Fibroblast of the aortic adventitia (primary cell): ENCODE measurements around the gene POU2F3. TPM values are rescaled to one million over a fixed set of nuclear protein-coding genes. Genes with fewer than 3 reads are reported as not detected.
A peak's percentile ranks its signal among the peaks of the same experiment; 100 is the strongest.

Experiments
- DNase-seq: peaks from one replicate; pipeline ENCODE4 v3.0.0-alpha.2; 2010; ENCODE audit warnings: low read depth
- H3K4me3 ChIP-seq: 2 replicates; pipeline ENCODE4 v1.5.1; 2011; ENCODE audit warnings: low read depth, mild to moderate bottlenecking, control low read depth, low read length, moderate library complexity
- CTCF ChIP-seq: IDR thresholded peaks from 2 replicates; pipeline ENCODE4 v1.5.1; 2011; ENCODE audit warnings: mild to moderate bottlenecking, low read length, control low read depth, inconsistent platforms; ENCODE audit not compliant: insufficient read depth
- total RNA-seq: library from RNA; depleted of rRNA; stranded (reverse); fragments of >200 nt; gene quantifications from 2 replicates; pipeline ENCODE4 v1.2.3, GENCODE V29; 2012; ENCODE audit warnings: low replicate concordance

POU2F3 gene
- total RNA-seq, 1 donor = 0.36 TPM

- no peak overlapping the region for H3K4me3 ChIP-seq
- no peak for DNase-seq
- TF ChIP-seq CTCF = no peak
Measured at GRCh38 chr11:120201653-120202052, 38.3 kb upstream of the POU2F3 start.

GRCh38 chr11:120203626-120204025, 36.3 kb upstream of the POU2F3 start:
- DNase-seq = no peak
- TF ChIP-seq CTCF = no peak
- H3K4me3 ChIP-seq = no peak overlapping the region

- H3K4me3 ChIP-seq = no peak overlapping the region
- DNase-seq = peak; percentile 63
- no peak for TF ChIP-seq CTCF
Measured at GRCh38 chr11:120205596-120206161, 34.3 kb upstream of the POU2F3 start.

- no peak for DNase-seq
- no peak for TF ChIP-seq CTCF
- H3K4me3 ChIP-seq = no peak overlapping the region
Measured at GRCh38 chr11:120207512-120207911, 32.4 kb upstream of the POU2F3 start.

- no peak overlapping the region for H3K4me3 ChIP-seq
- TF ChIP-seq CTCF = no peak
- no peak for DNase-seq
Measured at GRCh38 chr11:120208001-120208441, 31.9 kb upstream of the POU2F3 start.

GRCh38 chr11:120208777-120209176, 31.2 kb upstream of the POU2F3 start:
- DNase-seq = peak; percentile 70
- no peak for TF ChIP-seq CTCF
- no peak overlapping the region for H3K4me3 ChIP-seq
